Measurements from ENCODE around the gene SEMA4B.
A peak's percentile ranks its signal among the peaks of the same experiment; 100 is the strongest.
"Not testable (repeated sequence)": the region's sequence is repeated elsewhere in the genome, so short reads cannot be mapped to it uniquely, and the experiment has no call there.

Gene SEMA4B

GRCh38 chr15:90161950-90162361 is 39.2 kb upstream of the SEMA4B start:
- H3K4ac ChIP-seq (ENCODE audit: low read depth in 1 of 2, low read length in 2 of 2) = no peak overlapping the region
- no peaks in the 10 kb centered on the region for H3K79me1 ChIP-seq (replicated peaks; ENCODE audit: low read length, poor library complexity, severe bottlenecking)
- H2AK5ac ChIP-seq (ENCODE audit: low read length, severe bottlenecking) = no peak overlapping the region
- no peak overlapping the region for H3K4me2 ChIP-seq (ENCODE audit: low read length, poor library complexity, severe bottlenecking)
- H3K27me3 ChIP-seq (ENCODE audit: control insufficient read depth in 1 of 2, insufficient read depth in 1 of 2, low read length in 2 of 2) = no peaks in the 10 kb centered on the region
- no peak overlapping the region for H2BK120ac ChIP-seq (ENCODE audit: low read depth, low read length)
- no peak for DNase-seq
- H3K4me3 ChIP-seq (ENCODE audit: insufficient read depth in 1 of 2, low read depth in 1 of 2, low read length in 2 of 2) = no peak overlapping the region
- no peak overlapping the region for H2AFZ ChIP-seq (ENCODE audit: low read depth, low read length)
- 81% methylated on average over 4 of the region's 4 CpGs for WGBS
- no peak overlapping the region for H3K27ac ChIP-seq (ENCODE audit: low read length, poor library complexity, severe bottlenecking)
- no peaks in the 10 kb centered on the region for H3K36me3 ChIP-seq (ENCODE audit: control insufficient read depth in 1 of 2, insufficient read depth in 2 of 2, low read depth in 1 of 2, low read length in 2 of 2)
- H3K18ac ChIP-seq (ENCODE audit: low read depth in 1 of 2, low read length in 2 of 2) = no peak overlapping the region
- no peak overlapping the region for H4K91ac ChIP-seq (ENCODE audit: low read length)
- no peaks in the 10 kb centered on the region for H3K9me3 ChIP-seq (ENCODE audit: control insufficient read depth, low read length)
- H3K9ac ChIP-seq (ENCODE audit: low read length) = no peak overlapping the region
- H2BK12ac ChIP-seq (ENCODE audit: low read length in 2 of 2) = peak overlapping the region in 1 of 2 experiments; percentile 6
- H3K4me1 ChIP-seq (ENCODE audit: control insufficient read depth, insufficient read depth, low read depth, low read length) = peaks cover 23% of the 10 kb centered on the region
- no peak overlapping the region for H3K23ac ChIP-seq (ENCODE audit: low read length in 2 of 2)
- H4K8ac ChIP-seq (ENCODE audit: low read length) = no peak overlapping the region
- H2BK5ac ChIP-seq (ENCODE audit: low read depth, low read length, poor library complexity, severe bottlenecking) = no peak overlapping the region
- no peak overlapping the region for H3K14ac ChIP-seq (ENCODE audit: low read length in 2 of 2)
- H2BK15ac ChIP-seq (ENCODE audit: low read depth, poor library complexity, severe bottlenecking) = no peak overlapping the region

GRCh38 chr15:90162956-90163355 is 38.2 kb upstream of the SEMA4B start:
- Histone ChIP-seq H4K91ac (ENCODE audit: low read length) (no peak overlapping the region), H2BK12ac (ENCODE audit: low read length in 2 of 2) (no peak overlapping the region), H3K23ac (ENCODE audit: low read length in 2 of 2) (no peak overlapping the region), H3K9me3 (ENCODE audit: control insufficient read depth, low read length) (no peaks in the 10 kb centered on the region), H2AFZ (ENCODE audit: low read depth, low read length) (no peak overlapping the region), H3K79me1 (replicated peaks; ENCODE audit: low read length, poor library complexity, severe bottlenecking) (no peaks in the 10 kb centered on the region), H3K4me3 (ENCODE audit: insufficient read depth in 1 of 2, low read depth in 1 of 2, low read length in 2 of 2) (no peak overlapping the region), H3K4ac (ENCODE audit: low read depth in 1 of 2, low read length in 2 of 2) (no peak overlapping the region), H3K18ac (ENCODE audit: low read depth in 1 of 2, low read length in 2 of 2) (no peak overlapping the region), H3K4me1 (ENCODE audit: control insufficient read depth, insufficient read depth, low read depth, low read length) (peaks cover 23% of the 10 kb centered on the region), H3K4me2 (ENCODE audit: low read length, poor library complexity, severe bottlenecking) (no peak overlapping the region), H3K36me3 (ENCODE audit: control insufficient read depth in 1 of 2, insufficient read depth in 2 of 2, low read depth in 1 of 2, low read length in 2 of 2) (no peaks in the 10 kb centered on the region), H2BK5ac (ENCODE audit: low read depth, low read length, poor library complexity, severe bottlenecking) (no peak overlapping the region), H3K27ac (ENCODE audit: low read length, poor library complexity, severe bottlenecking) (no peak overlapping the region), H3K14ac (ENCODE audit: low read length in 2 of 2) (no peak overlapping the region), H3K9ac (ENCODE audit: low read length) (no peak overlapping the region), H2AK5ac (ENCODE audit: low read length, severe bottlenecking) (no peak overlapping the region), H2BK15ac (ENCODE audit: low read depth, poor library complexity, severe bottlenecking) (no peak overlapping the region), H2BK120ac (ENCODE audit: low read depth, low read length) (no peak overlapping the region), H3K27me3 (ENCODE audit: control insufficient read depth in 1 of 2, insufficient read depth in 1 of 2, low read length in 2 of 2) (no peaks in the 10 kb centered on the region), H4K8ac (ENCODE audit: low read length) (no peak overlapping the region)
- WGBS = 95% methylated on average over 9 of the region's 9 CpGs
- no peak for DNase-seq

GRCh38 chr15:90164239-90164638 is 36.9 kb upstream of the SEMA4B start:
- not testable (repeated sequence) for H2BK15ac ChIP-seq (ENCODE audit: low read depth, poor library complexity, severe bottlenecking); H3K79me1 ChIP-seq (replicated peaks; ENCODE audit: low read length, poor library complexity, severe bottlenecking); H3K18ac ChIP-seq (ENCODE audit: low read depth in 1 of 2, low read length in 2 of 2); H3K9me3 ChIP-seq (ENCODE audit: control insufficient read depth, low read length); H3K4ac ChIP-seq (ENCODE audit: low read depth in 1 of 2, low read length in 2 of 2); H2BK12ac ChIP-seq (ENCODE audit: low read length in 2 of 2); H3K4me2 ChIP-seq (ENCODE audit: low read length, poor library complexity, severe bottlenecking); H2BK5ac ChIP-seq (ENCODE audit: low read depth, low read length, poor library complexity, severe bottlenecking); H2BK120ac ChIP-seq (ENCODE audit: low read depth, low read length); H3K36me3 ChIP-seq (ENCODE audit: control insufficient read depth in 1 of 2, insufficient read depth in 2 of 2, low read depth in 1 of 2, low read length in 2 of 2); DNase-seq; H2AFZ ChIP-seq (ENCODE audit: low read depth, low read length); H3K14ac ChIP-seq (ENCODE audit: low read length in 2 of 2); H3K23ac ChIP-seq (ENCODE audit: low read length in 2 of 2); H3K27me3 ChIP-seq (ENCODE audit: control insufficient read depth in 1 of 2, insufficient read depth in 1 of 2, low read length in 2 of 2); H3K27ac ChIP-seq (ENCODE audit: low read length, poor library complexity, severe bottlenecking); H4K91ac ChIP-seq (ENCODE audit: low read length); H3K4me3 ChIP-seq (ENCODE audit: insufficient read depth in 1 of 2, low read depth in 1 of 2, low read length in 2 of 2); H3K9ac ChIP-seq (ENCODE audit: low read length); H4K8ac ChIP-seq (ENCODE audit: low read length)
- Histone ChIP-seq H2AK5ac (ENCODE audit: low read length, severe bottlenecking) (peak overlapping the region; percentile 42), H3K4me1 (ENCODE audit: control insufficient read depth, insufficient read depth, low read depth, low read length) (peaks cover 16% of the 10 kb centered on the region)
- WGBS = 100% methylated on average over 3 of the region's 3 CpGs

- H2BK120ac ChIP-seq (ENCODE audit: low read depth, low read length) = no peak overlapping the region
- no peak overlapping the region for H3K4ac ChIP-seq (ENCODE audit: low read depth in 1 of 2, low read length in 2 of 2)
- H2BK12ac ChIP-seq (ENCODE audit: low read length in 2 of 2) = peak overlapping the region in 1 of 2 experiments; percentile 92
- H2AK5ac ChIP-seq (ENCODE audit: low read length, severe bottlenecking) = peak overlapping the region; percentile 23
- H4K91ac ChIP-seq (ENCODE audit: low read length) = no peak overlapping the region
- no peak overlapping the region for H3K14ac ChIP-seq (ENCODE audit: low read length in 2 of 2)
- H3K79me1 ChIP-seq (replicated peaks; ENCODE audit: low read length, poor library complexity, severe bottlenecking) = no peaks in the 10 kb centered on the region
- H3K4me2 ChIP-seq (ENCODE audit: low read length, poor library complexity, severe bottlenecking) = no peak overlapping the region
- no peaks in the 10 kb centered on the region for H3K9me3 ChIP-seq (ENCODE audit: control insufficient read depth, low read length)
- peak overlapping the region; percentile 66 for H3K27ac ChIP-seq (ENCODE audit: low read length, poor library complexity, severe bottlenecking)
- no peak overlapping the region for H3K4me3 ChIP-seq (ENCODE audit: insufficient read depth in 1 of 2, low read depth in 1 of 2, low read length in 2 of 2)
- H3K36me3 ChIP-seq (ENCODE audit: control insufficient read depth in 1 of 2, insufficient read depth in 2 of 2, low read depth in 1 of 2, low read length in 2 of 2) = no peaks in the 10 kb centered on the region
- no peak for DNase-seq
- H2AFZ ChIP-seq (ENCODE audit: low read depth, low read length) = no peak overlapping the region
- H3K18ac ChIP-seq (ENCODE audit: low read depth in 1 of 2, low read length in 2 of 2) = no peak overlapping the region
- 100% methylated on average over 1 of the region's 1 CpG for WGBS
- H2BK15ac ChIP-seq (ENCODE audit: low read depth, poor library complexity, severe bottlenecking) = no peak overlapping the region
- peaks cover 14% of the 10 kb centered on the region for H3K4me1 ChIP-seq (ENCODE audit: control insufficient read depth, insufficient read depth, low read depth, low read length)
- no peak overlapping the region for H4K8ac ChIP-seq (ENCODE audit: low read length)
- no peak overlapping the region for H2BK5ac ChIP-seq (ENCODE audit: low read depth, low read length, poor library complexity, severe bottlenecking)
- no peaks in the 10 kb centered on the region for H3K27me3 ChIP-seq (ENCODE audit: control insufficient read depth in 1 of 2, insufficient read depth in 1 of 2, low read length in 2 of 2)
- peak overlapping the region; percentile 13 for H3K9ac ChIP-seq (ENCODE audit: low read length)
- no peak overlapping the region for H3K23ac ChIP-seq (ENCODE audit: low read length in 2 of 2)
These were observed 36.0 kb upstream of the SEMA4B start for GRCh38 chr15:90165157-90165556.

Measured in mesenchymal stem cell (in vitro differentiated cells and primary cell).